ENCODE measurements around the gene GPR108. TPM values are rescaled to one million over a fixed set of nuclear protein-coding genes. Genes with fewer than 3 reads are reported as not detected.

Gene GPR108
- total and polyA plus RNA-seq, 2 of the 13 experiments (the other 11 are each of a cell fraction or from before 2014, with no cell fraction given) = 36.4 to 63.0 TPM

GRCh38 chr19:6737284-6737872 is at the start of gene GPR108 (continued):
- TF ChIP-seq, protein P1, sequence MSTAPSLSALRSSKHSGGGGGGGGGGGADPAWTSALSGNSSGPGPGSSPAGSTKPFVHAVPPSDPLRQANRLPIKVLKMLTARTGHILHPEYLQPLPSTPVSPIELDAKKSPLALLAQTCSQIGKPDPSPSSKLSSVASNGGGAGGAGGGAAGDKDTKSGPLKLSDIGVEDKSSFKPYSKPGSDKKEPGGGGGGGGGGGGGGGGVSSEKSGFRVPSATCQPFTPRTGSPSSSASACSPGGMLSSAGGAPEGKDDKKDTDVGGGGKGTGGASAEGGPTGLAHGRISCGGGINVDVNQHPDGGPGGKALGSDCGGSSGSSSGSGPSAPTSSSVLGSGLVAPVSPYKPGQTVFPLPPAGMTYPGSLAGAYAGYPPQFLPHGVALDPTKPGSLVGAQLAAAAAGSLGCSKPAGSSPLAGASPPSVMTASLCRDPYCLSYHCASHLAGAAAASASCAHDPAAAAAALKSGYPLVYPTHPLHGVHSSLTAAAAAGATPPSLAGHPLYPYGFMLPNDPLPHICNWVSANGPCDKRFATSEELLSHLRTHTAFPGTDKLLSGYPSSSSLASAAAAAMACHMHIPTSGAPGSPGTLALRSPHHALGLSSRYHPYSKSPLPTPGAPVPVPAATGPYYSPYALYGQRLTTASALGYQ (CRISPR knock-in tag; IDR thresholded peaks at IDR 0.05) = no peak
- TF ChIP-seq, protein P2, sequence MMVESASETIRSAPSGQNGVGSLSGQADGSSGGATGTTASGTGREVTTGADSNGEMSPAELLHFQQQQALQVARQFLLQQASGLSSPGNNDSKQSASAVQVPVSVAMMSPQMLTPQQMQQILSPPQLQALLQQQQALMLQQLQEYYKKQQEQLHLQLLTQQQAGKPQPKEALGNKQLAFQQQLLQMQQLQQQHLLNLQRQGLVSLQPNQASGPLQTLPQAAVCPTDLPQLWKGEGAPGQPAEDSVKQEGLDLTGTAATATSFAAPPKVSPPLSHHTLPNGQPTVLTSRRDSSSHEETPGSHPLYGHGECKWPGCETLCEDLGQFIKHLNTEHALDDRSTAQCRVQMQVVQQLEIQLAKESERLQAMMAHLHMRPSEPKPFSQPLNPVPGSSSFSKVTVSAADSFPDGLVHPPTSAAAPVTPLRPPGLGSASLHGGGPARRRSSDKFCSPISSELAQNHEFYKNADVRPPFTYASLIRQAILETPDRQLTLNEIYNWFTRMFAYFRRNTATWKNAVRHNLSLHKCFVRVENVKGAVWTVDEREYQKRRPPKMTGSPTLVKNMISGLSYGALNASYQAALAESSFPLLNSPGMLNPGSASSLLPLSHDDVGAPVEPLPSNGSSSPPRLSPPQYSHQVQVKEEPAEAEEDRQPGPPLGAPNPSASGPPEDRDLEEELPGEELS (CRISPR knock-in tag; IDR thresholded peaks at IDR 0.05) = no peak
- no peak for TF ChIP-seq RFXANK (CRISPR knock-in tag; IDR thresholded peaks at IDR 0.05)
- TF ChIP-seq KDM5B (CRISPR knock-in tag; IDR thresholded peaks at IDR 0.05; ENCODE audit: borderline replicate concordance) = peak; percentile 90; the same call in 1 of the 2 replicates
- TF ChIP-seq POLR2A (IDR thresholded peaks at IDR 0.05; ENCODE audit: insufficient read depth in 1 of 2, low read depth in 2 of 2, low read length in 2 of 2) = peak; percentile 56 to 67; a peak in 3 of 4 replicates
- no peak for TF ChIP-seq ZBTB40 (IDR thresholded peaks at IDR 0.05)
- no peak for TF ChIP-seq ZBTB40 (CRISPR knock-in tag; IDR thresholded peaks at IDR 0.05)
- no peak; the same call in 1 of the 2 replicates for TF ChIP-seq ZNF83 (CRISPR knock-in tag; IDR thresholded peaks at IDR 0.05; ENCODE audit: borderline replicate concordance)
- TF ChIP-seq RERE (CRISPR knock-in tag; IDR thresholded peaks at IDR 0.05; ENCODE audit: low read depth) = no peak
